Neutrophil (primary cell): ENCODE measurements around the gene CSNK1A1.
"Not testable (repeated sequence)": the region's sequence is repeated elsewhere in the genome, so short reads cannot be mapped to it uniquely, and the experiment has no call there.

Experiments
- H3K27ac ChIP-seq: fragments of 200-600 bp; sonication (generic); 2 replicates; pipeline ENCODE4 v1.5.1; 2016; ENCODE audit warnings: mild to moderate bottlenecking, moderate library complexity
- H3K27me3 ChIP-seq: fragments of 200-600 bp; sonication (generic); 2 replicates; pipeline ENCODE4 v1.6.0; 2016; ENCODE audit warnings: mild to moderate bottlenecking
- H3K36me3 ChIP-seq: fragments of 200-600 bp; sonication (generic); 2 replicates; pipeline ENCODE4 v1.5.1; 2017
- H3K4me1 ChIP-seq, 2 experiments: fragments of 200-600 bp in 1 of 2; sonication (generic) in 1 of 2; 1 replicate in 1 of 2; 2 replicates in 1 of 2; pipeline versions ENCODE4 v1.5.1 to v1.6.1; 2013 to 2016; ENCODE audit warnings: low read depth in 1 of 2, low read length in 1 of 2, mild to moderate bottlenecking in 1 of 2, moderate library complexity in 1 of 2; ENCODE audit not compliant: control insufficient read depth in 1 of 2, insufficient read depth in 1 of 2
- H3K4me3 ChIP-seq, 2 experiments: fragments of 200-600 bp in 1 of 2; sonication (generic) in 1 of 2; 1 replicate in 1 of 2; 2 replicates in 1 of 2; pipeline ENCODE4 v1.5.1; 2013 to 2016; ENCODE audit warnings: low read depth in 1 of 2, low read length in 1 of 2, mild to moderate bottlenecking in 1 of 2, moderate library complexity in 1 of 2
- H3K9me3 ChIP-seq: fragments of 200-600 bp; sonication (generic); 2 replicates; pipeline ENCODE4 v1.5.1; 2016
- TF ChIP-seq, protein P1 (sequence below): fragments of 200-600 bp; sonication (generic); IDR thresholded peaks from 2 replicates; pipeline ENCODE4 v1.5.1; 2016; ENCODE audit warnings: antibody characterized with exemption

Gene CSNK1A1

DNA sequence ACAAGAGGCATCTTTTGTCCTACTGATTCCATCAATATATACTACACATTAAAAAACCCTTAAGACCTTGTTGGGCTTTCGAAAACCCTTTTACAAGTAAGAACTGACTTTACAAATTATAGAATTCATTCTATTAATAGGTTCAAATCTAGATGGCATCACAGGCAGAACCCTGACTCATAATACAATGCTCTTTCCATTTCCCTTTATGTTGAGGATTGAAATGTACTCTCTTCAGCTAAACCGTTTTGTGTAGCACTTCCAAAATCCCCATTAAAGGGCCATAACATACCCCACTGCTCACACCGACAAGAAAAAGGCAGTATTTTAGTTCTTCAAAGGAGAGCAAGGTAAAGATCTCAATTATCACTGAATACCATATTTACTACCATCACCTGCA, 11.2 kb downstream of the CSNK1A1 start:
- Histone ChIP-seq H3K27ac (peak overlapping the region; percentile 18), H3K36me3 (peaks cover 32% of the 10 kb centered on the region), H3K9me3 (no peaks in the 10 kb centered on the region), H3K4me3 (no peak overlapping the region), H3K27me3 (no peaks in the 10 kb centered on the region), H3K4me1 (peaks cover 0 to 3% of the 10 kb centered on the region in 2 experiments)
- TF ChIP-seq, protein P1, sequence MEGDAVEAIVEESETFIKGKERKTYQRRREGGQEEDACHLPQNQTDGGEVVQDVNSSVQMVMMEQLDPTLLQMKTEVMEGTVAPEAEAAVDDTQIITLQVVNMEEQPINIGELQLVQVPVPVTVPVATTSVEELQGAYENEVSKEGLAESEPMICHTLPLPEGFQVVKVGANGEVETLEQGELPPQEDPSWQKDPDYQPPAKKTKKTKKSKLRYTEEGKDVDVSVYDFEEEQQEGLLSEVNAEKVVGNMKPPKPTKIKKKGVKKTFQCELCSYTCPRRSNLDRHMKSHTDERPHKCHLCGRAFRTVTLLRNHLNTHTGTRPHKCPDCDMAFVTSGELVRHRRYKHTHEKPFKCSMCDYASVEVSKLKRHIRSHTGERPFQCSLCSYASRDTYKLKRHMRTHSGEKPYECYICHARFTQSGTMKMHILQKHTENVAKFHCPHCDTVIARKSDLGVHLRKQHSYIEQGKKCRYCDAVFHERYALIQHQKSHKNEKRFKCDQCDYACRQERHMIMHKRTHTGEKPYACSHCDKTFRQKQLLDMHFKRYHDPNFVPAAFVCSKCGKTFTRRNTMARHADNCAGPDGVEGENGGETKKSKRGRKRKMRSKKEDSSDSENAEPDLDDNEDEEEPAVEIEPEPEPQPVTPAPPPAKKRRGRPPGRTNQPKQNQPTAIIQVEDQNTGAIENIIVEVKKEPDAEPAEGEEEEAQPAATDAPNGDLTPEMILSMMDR, result no peak

DNA sequence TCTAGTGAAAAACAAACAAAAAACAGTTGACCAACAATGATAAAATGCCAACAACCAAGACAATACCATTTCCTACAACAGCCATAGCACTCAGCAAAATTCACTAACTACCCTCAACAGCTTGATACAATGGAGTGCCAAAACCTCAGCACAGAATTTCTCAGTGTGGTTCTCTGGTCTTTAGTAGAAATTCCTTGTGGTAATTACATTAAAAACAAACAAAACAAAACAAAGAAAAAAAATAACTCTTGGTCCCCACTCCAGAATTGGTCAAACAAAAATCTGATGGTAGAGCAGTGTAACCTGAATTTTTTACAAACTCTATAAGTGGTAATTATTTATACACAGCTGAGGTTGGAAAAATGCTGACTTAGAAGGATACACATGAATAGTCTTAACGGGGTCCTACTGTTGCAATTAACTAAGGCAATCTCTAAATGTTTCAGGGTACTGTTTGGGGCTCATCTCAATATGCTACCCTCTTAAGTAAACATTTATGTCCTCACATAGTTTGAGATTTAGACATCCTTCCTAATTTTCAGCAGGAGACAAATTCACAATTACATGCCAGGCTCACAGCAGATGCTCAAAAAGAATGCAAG, 13.8 kb downstream of the CSNK1A1 start:
- H3K4me3 ChIP-seq, result no peak overlapping the region
- TF ChIP-seq, protein P1, result no peak
- no peaks in the 10 kb centered on the region for H3K9me3 ChIP-seq
- peaks cover 0 to 3% of the 10 kb centered on the region in 2 experiments for H3K4me1 ChIP-seq
- peaks cover 19% of the 10 kb centered on the region for H3K36me3 ChIP-seq
- no peaks in the 10 kb centered on the region for H3K27me3 ChIP-seq
- H3K27ac ChIP-seq, result no peak overlapping the region

DNA sequence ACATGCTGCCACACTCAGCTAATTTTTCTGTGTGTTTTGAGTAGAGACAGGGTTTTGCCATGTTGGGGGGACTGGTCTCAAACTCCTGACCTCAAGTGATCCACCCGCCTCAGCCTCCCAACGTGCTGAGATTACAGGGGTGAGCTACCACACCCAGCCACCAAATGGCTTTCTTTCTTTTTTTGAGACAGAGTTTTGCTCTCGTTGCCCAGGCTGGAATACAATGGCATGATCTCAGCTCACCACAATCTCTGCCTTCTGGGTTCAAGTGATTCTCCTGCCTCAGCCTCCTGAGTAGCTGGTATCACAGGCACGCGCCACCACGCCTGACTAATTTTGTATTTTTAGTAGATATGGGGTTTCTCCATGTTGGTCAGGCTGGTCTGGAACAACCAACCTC, 15.5 kb downstream of the CSNK1A1 start:
- H3K4me3 ChIP-seq, H3K4me1 ChIP-seq, H3K27me3 ChIP-seq, H3K9me3 ChIP-seq: not testable (repeated sequence)
- Histone ChIP-seq H3K36me3 (peaks cover 19% of the 10 kb centered on the region), H3K27ac (peak overlapping the region; percentile 23)

DNA sequence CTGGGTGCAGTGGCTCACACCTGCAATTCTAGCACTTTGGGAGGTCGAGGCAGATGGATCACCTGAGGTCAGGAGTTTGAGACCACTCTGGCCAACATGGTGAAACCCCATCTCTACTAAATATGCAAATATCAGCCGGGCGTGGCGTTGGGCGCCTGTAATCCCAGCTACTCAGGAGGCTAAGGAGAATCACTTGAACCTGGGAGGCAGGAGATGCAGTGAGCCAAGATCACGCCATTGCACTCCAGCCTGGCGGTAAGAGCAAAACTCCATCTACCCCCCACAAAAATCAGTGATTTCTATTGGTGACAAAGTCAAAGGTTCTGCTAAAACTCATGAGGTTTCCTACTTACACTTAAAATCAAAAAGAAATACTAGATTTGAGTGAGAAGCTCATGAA, 18.8 kb downstream of the CSNK1A1 start:
- peaks cover 3% of the 10 kb centered on the region in 2 experiments for H3K4me1 ChIP-seq
- peaks cover 11% of the 10 kb centered on the region for H3K36me3 ChIP-seq
- no peak overlapping the region for H3K27ac ChIP-seq
- no peaks in the 10 kb centered on the region for H3K27me3 ChIP-seq
- TF ChIP-seq, protein P1, result no peak
- no peak overlapping the region for H3K4me3 ChIP-seq
- H3K9me3 ChIP-seq, result no peaks in the 10 kb centered on the region

DNA sequence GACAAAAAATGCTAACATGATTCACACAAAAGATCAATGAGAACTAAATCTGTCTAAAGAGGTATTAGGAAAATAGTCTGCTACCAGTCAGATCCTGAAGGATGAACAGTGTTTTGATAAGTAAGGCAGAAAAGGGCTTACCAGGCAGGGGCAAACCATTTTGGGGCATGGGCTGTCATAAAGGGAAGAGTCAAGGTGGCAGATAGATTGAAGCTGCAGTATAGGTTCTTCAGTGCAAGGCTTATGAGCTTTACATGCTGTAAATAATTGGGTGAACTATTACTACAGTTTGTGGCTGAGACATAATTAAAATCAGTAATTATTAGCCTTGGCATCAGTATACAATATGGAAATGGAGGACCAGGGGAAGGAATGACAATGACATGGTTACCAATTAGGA, 21.8 kb downstream of the CSNK1A1 start:
- no peak overlapping the region for H3K27ac ChIP-seq
- H3K36me3 ChIP-seq, result peaks cover 4% of the 10 kb centered on the region
- TF ChIP-seq, protein P1, result no peak
- H3K27me3 ChIP-seq, result no peaks in the 10 kb centered on the region
- no peak overlapping the region for H3K4me3 ChIP-seq
- no peaks in the 10 kb centered on the region for H3K9me3 ChIP-seq
- peaks cover 19 to 25% of the 10 kb centered on the region in 2 experiments for H3K4me1 ChIP-seq

DNA sequence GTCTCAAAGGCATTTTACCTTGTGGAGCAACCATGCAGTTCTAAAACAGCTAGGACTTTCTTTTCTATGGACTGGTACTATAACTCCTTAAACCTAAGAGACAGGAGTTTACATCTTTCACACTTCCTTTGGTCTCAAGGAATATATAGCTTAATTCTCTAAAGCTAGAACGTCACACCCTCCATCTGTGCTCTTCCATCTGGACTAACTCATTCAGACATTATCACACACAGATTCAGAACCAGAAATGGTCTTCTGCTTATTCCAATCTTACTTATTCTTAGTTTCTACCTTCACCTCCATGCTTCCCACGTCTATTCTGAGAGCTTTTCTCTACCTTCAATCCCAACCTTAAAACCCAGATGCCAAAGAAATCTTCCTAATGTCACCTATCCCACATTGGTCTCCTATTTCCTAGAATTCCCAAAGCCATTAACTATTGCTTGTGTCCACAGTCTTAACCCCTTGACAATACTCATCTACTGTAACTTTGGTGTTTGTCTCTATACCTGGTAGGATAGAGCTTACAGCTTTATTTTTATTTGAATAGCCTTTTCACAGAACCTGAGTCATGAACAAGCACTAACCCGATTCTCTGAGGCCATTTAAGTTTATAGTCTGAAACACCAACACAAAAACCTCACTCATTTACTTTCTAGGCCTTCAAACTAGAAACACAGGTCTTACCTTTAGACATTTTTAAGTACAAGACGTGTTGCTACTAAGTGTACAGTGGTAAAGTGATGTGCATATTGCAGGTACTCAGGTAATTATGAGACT, 22.8 kb downstream of the CSNK1A1 start:
- Histone ChIP-seq H3K27me3 (no peaks in the 10 kb centered on the region), H3K27ac (no peak overlapping the region), H3K4me1 (peaks cover 19 to 26% of the 10 kb centered on the region in 2 experiments), H3K4me3 (no peak overlapping the region), H3K36me3 (peaks cover 14% of the 10 kb centered on the region), H3K9me3 (no peaks in the 10 kb centered on the region)
- TF ChIP-seq, protein P1, result no peak
